ENCODE results near the gene SALL4.
"Not testable (repeated sequence)": the region's sequence is repeated elsewhere in the genome, so short reads cannot be mapped to it uniquely, and the experiment has no call there.

Gene SALL4

DNA sequence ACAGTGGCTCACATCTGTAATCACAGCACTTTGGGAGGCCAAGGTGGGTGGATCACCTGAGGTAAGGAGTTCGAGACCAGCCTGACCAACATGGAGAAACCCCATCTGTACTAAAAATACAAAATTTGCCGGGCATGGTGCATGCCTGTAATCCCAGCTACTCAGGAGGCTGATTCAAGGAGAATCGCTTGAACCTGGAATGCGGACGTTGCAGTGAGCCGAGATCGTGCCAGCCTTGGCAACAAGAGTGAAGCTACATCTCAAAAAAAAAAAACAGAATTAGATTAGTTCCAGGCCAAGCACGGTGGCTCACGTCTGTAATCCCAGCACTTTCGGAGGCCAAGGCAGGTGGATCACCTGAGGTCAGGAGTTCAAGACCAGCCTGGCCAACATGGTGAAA lies 36.9 kb downstream of the SALL4 start:
- not testable (repeated sequence) for H3K36me3 Mint-ChIP-seq; DNase-seq; H3K27ac Mint-ChIP-seq; H3K4me3 Mint-ChIP-seq; H3K9me3 Mint-ChIP-seq; ATAC-seq (replicated peaks)
- peaks cover 5 to 15% of the 10 kb centered on the region in 2 donors for H3K4me1 Mint-ChIP-seq
- peaks cover 35 to 52% of the 10 kb centered on the region in 2 donors for H3K27me3 Mint-ChIP-seq

DNA sequence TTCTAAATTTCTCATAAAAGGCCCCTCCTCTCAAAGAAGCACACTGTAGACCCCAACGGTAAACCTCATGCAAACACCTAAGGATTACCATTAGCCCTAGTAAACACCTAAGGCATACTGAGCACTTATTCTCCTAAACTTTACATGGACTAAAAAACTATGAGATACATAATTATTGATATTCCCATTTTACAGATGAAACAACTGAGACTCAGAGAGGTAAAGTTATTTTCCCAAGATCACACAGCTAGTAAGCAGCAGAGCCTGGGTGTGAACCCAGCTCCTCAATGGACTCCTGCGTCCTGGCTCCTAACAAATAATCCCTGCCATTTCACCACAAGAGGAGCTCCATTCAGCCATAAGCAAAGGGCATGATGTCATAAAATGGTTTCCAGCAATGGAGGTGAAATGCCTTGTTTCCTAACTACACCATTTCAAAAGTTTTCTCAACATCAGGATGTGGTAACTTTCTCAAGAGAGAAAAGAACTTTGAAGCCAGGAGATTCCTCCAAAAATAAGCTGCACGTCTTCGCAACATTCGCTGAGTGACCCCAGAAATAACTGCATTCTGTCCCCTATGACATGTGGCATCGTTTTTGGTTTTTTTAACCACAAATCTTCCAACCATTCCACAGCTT lies 38.2 kb downstream of the SALL4 start:
- DNase-seq (no peak), ATAC-seq (replicated peaks) (no peak)
- H3K9me3 Mint-ChIP-seq, result no peaks in the 10 kb centered on the region
- peaks cover 23 to 40% of the 10 kb centered on the region in 2 donors for H3K27me3 Mint-ChIP-seq
- peaks cover 0 to 3% of the 10 kb centered on the region in 2 donors for H3K36me3 Mint-ChIP-seq
- no peak overlapping the region for H3K27ac Mint-ChIP-seq
- peaks cover 5 to 14% of the 10 kb centered on the region in 2 donors for H3K4me1 Mint-ChIP-seq
- no peak overlapping the region for H3K4me3 Mint-ChIP-seq

DNA sequence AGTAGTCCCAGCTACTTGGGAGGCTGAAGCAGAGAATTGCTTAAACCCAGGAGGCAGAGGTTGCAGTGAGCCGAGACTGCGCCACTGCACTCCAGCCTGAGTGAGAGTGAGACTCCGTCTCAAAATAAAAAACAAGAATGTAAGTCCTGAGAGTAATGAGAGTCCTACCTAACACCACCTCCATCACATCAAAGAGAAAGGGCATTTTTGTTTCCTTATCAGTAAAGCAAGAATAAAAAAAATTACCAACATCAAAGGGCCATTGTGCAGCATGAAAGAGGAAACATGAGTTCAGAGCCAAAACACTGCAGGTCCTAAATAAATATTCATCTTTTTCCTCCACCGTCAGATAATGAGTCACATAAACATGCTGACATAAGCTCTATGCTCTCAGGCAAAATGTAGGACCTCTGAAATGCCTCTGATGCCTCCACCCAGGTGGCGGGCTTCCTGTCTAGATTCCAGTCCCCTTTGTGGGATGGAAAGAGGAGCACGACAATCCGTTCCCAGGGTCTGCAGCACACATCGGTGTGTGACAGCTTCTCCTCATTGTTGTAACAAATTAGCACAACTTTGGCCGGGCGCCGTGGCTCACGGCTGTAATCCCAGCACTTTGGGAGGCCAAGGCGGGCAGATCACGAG lies 41.3 kb downstream of the SALL4 start:
- H3K4me1 Mint-ChIP-seq, result no peaks in the 10 kb centered on the region
- DNase-seq (no peak), ATAC-seq (replicated peaks) (no peak)
- H3K4me3 Mint-ChIP-seq, result no peak overlapping the region
- no peaks in the 10 kb centered on the region for H3K36me3 Mint-ChIP-seq
- H3K9me3 Mint-ChIP-seq, result no peaks in the 10 kb centered on the region
- peaks cover 16 to 17% of the 10 kb centered on the region in 2 donors for H3K27me3 Mint-ChIP-seq
- H3K27ac Mint-ChIP-seq, result no peak overlapping the region

DNA sequence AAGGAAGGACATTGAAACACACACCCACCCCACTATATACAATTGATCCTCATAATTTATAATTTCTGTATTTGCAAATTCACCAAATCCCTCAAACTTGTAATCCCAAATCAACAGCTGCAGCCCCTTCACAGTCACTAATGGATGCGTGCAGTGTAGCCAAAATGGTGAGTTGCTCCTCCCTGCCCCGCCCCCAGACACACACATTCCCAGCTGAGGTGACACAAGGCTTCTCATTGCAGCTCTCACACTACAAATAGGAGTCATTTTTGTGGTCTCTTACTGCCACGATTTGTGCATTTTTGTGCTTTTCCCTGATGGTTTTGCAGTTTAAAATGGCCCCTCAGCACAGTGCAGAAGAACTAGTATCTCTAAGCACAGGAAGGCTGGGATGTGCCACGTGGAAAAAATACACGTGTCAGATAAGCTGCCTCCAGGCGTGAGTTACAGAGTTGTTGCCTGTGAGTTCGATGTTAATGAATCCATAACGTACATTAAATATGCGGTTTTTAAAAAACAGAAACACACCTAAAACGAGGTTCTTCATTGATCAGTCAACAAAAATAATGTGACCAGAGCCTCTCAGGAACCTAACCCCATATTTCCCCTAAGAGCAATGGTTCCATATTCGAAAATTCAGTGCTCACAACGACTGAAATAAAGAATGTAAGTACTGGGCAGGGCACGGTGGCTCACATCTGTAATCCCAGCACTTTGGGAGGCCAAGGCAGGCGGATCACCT lies 42.4 kb downstream of the SALL4 start:
- no peak for DNase-seq
- H3K36me3 Mint-ChIP-seq, result no peaks in the 10 kb centered on the region
- H3K4me1 Mint-ChIP-seq, result no peaks in the 10 kb centered on the region
- H3K9me3 Mint-ChIP-seq, result no peaks in the 10 kb centered on the region
- peaks cover 10 to 13% of the 10 kb centered on the region in 2 donors for H3K27me3 Mint-ChIP-seq
- no peak overlapping the region for H3K4me3 Mint-ChIP-seq
- no peak for ATAC-seq (replicated peaks)
- H3K27ac Mint-ChIP-seq, result no peak overlapping the region

DNA sequence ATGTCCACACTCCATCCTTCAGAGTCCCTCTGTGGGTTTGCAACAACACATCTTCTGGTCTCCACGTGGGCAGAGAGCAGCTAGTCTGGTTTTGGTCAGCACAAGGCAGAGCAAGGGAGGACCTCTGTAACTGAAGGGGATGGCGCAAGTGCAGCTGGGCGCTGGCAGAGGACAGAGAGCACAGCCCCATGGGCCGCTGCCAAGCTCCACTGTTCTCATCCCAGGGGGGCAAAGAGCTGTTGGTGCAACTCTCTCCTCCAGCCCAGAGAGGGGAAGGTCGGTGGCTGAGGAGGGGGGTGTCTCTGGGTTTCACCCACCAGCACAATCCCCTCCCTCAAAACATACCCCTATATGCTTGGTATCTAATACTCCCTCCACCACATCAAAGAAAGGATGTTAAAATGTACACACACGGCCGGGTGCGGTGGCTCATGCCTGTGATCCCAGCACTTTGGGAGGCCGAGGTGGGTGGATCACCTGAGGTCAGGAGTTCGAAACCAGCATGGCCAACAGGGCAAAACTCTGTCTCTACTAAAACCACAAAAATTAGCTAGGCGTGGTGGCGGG lies 43.3 kb downstream of the SALL4 start:
- no peaks in the 10 kb centered on the region for H3K9me3 Mint-ChIP-seq
- DNase-seq (no peak), ATAC-seq (replicated peaks) (no peak)
- H3K36me3 Mint-ChIP-seq, result no peaks in the 10 kb centered on the region
- H3K27ac Mint-ChIP-seq, result no peak overlapping the region
- no peak overlapping the region for H3K4me3 Mint-ChIP-seq
- no peaks in the 10 kb centered on the region for H3K4me1 Mint-ChIP-seq
- peaks cover 5 to 10% of the 10 kb centered on the region in 2 donors for H3K27me3 Mint-ChIP-seq

DNA sequence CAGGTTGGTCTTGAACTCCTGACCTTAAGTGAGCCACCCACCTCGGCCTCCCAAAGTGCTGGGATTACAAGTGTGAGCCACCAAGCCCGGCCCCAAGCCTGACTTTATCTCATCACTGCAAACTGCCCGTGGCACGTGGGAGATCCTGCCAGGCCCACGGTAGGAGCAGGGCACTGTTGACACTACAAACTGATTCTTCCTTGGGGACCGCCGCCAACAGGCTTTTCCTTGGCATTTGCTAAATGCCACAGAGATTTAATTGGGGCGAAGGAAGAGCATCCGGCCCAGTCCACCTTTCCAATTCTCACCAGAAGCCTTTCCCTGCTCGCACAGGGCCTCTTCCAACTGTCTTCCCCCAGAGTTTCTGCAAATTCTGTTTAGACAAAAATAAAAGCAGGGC lies 45.1 kb downstream of the SALL4 start:
- Mint-ChIP-seq H3K27ac (peak overlapping the region; percentile 54), H3K9me3 (no peaks in the 10 kb centered on the region), H3K27me3 (peaks cover 0 to 6% of the 10 kb centered on the region in 2 donors), H3K4me3 (no peak overlapping the region), H3K4me1 (no peaks in the 10 kb centered on the region), H3K36me3 (no peaks in the 10 kb centered on the region)
- no peak for DNase-seq
- no peak for ATAC-seq (replicated peaks)

DNA sequence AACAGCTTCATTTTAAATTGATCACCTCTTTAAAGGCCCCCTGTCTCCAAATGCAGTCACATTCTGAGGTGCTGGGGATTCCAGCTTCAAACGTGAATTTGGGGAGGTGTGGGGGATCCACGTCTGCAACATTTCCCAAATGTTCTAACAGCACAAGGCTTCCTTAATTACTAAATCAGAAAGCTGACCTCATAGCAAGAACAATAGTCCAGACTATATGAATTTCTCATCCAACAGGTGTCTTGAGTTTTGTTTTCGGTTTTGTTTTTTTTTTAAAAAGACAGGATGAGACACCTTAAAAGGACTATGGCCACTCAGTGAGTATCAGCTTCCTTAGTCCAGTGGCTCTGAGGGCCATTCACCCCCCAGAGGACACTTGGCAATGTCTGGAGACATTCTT lies 45.7 kb downstream of the SALL4 start:
- H3K4me3 Mint-ChIP-seq, result no peak overlapping the region
- H3K36me3 Mint-ChIP-seq, result no peaks in the 10 kb centered on the region
- H3K9me3 Mint-ChIP-seq, result no peaks in the 10 kb centered on the region
- no peak overlapping the region for H3K27ac Mint-ChIP-seq
- peaks cover 0 to 3% of the 10 kb centered on the region in 2 donors for H3K27me3 Mint-ChIP-seq
- H3K4me1 Mint-ChIP-seq, result no peaks in the 10 kb centered on the region
- no peak for ATAC-seq (replicated peaks)
- no peak for DNase-seq

DNA sequence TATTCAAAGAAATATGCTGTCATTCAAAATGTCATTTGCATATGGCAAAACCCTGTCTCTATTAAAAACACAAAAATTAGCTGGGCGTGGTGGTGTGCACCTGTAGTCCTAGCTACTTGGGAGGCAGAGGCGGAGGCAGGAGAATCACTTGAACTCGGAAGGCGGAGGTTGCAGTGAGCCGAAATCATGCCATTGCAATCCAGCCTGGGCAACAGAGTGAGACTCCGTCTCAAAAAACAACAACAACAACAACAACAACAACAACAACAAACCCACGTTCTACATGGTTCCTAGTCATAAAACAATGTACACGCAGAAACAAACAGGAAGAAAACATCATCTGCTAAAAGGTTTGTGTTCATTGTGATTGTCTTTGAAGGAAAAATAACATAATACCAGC lies 49.1 kb downstream of the SALL4 start:
- ATAC-seq (replicated peaks); DNase-seq: not testable (repeated sequence)

DNA sequence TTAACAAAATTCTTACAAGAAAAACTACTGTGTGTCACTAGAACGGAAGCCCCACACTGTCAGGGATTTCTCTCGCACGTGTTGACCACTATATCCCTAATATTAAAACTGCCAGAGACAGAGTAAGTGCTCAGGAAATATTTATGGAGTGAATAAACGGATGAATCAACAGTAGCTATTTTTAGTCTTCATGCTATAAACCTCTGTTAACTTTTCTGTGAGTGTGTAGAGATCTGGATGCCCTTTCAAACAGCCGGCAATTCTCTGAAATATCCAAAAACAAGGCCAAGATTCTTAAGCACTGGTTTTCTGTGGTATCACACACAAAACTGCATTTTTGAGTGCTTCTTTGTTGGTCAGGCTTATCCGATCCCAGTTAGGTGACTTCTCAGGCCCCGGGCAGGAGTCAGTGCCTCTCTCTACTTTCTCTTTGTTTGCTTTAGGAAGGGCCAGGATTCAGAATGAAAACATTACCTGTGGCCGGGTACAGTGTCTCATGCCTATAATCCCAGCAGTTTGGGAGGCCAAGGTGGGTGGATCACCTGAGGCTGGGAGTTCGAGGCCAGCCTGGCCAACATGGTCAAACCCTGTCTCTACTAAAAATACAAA lies 49.9 kb downstream of the SALL4 start:
- Mint-ChIP-seq H3K27ac (no peak overlapping the region), H3K4me3 (no peak overlapping the region), H3K9me3 (no peaks in the 10 kb centered on the region), H3K27me3 (no peaks in the 10 kb centered on the region), H3K36me3 (no peaks in the 10 kb centered on the region), H3K4me1 (no peaks in the 10 kb centered on the region)
- ATAC-seq (replicated peaks), result no peak
- no peak for DNase-seq

More for the DNA sequence above, 49.1 kb downstream of the SALL4 start:
- not testable (repeated sequence) for H3K4me1 Mint-ChIP-seq, H3K27me3 Mint-ChIP-seq, H3K9me3 Mint-ChIP-seq, H3K36me3 Mint-ChIP-seq, H3K4me3 Mint-ChIP-seq, H3K27ac Mint-ChIP-seq

DNA sequence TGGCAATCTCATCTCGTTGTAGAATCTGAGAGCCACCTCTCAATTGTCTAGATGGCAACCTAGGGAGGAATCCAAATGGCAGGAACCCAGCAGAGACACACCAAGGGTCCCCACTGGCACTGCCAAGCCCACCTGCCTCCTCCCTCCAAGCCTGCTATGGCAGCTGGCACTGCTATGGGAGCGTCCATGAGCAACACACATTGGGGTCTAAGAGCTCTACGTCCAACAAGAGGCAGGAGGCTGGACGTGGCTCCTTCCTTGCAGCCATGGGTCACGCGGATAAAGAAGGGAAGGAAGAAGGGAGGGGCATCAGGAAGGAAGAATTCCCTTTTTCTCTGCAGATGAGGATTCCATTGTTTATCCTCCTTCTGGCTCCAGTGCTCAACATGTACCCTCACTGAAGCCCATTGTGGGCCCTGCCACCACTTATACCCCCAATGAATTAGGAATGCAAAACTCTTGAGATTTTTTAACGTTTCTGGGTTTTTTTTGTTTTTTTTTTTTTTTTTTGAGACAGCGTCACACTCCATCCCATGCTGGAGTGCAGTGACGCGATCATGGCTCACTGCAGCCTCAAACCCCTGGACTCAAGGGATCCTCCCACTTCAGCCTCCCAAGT lies 51.4 kb downstream of the SALL4 start:
- no peaks in the 10 kb centered on the region for H3K36me3 Mint-ChIP-seq
- H3K27ac Mint-ChIP-seq, result no peak overlapping the region
- no peaks in the 10 kb centered on the region for H3K4me1 Mint-ChIP-seq
- ATAC-seq (replicated peaks) (no peak), DNase-seq (no peak)
- peaks cover 0 to under 1% of the 10 kb centered on the region in 2 donors for H3K27me3 Mint-ChIP-seq
- H3K9me3 Mint-ChIP-seq, result no peaks in the 10 kb centered on the region
- H3K4me3 Mint-ChIP-seq, result no peak overlapping the region

DNA sequence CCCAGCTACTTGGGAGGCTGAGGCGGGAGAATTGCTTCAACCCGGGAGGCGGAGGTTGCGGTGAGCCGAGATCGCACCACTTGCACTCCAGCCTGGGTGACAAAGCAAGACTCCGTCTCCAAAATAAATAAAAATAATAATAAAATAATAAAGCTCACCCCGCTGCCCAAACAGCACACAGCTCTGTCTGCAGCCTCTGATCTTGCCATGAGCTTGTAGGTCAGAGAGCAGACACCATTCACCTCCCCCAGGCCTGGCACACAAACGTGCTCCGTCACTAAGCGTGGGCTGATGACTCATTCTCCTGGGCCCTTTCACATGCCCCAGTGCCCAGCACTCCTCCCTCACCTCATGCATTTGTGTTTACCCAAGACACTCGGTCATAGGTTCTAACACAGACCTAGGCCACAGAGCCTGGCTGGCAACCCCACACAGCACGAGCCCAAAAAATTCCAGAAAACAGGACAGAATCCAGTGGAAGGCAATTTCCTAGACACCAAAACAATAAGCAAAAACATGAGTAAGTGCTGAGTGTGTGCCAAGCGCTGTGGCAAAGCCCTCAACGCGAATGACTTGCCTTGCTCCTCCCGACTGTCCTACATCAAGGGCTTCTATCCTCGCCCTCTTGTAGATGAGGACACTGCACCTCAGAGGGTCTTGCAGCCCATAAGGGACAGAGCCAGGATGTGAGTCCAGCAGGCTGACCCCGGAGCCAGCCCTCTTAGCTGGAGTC lies 52.1 kb downstream of the SALL4 start:
- H3K36me3 Mint-ChIP-seq, result no peaks in the 10 kb centered on the region
- H3K4me3 Mint-ChIP-seq, result no peak overlapping the region
- ATAC-seq (replicated peaks), result peak; percentile 75 to 81
- H3K27ac Mint-ChIP-seq, result no peak overlapping the region
- H3K4me1 Mint-ChIP-seq, result no peaks in the 10 kb centered on the region
- no peak for DNase-seq
- H3K27me3 Mint-ChIP-seq, result peaks cover 0 to 5% of the 10 kb centered on the region in 2 donors
- no peaks in the 10 kb centered on the region for H3K9me3 Mint-ChIP-seq

DNA sequence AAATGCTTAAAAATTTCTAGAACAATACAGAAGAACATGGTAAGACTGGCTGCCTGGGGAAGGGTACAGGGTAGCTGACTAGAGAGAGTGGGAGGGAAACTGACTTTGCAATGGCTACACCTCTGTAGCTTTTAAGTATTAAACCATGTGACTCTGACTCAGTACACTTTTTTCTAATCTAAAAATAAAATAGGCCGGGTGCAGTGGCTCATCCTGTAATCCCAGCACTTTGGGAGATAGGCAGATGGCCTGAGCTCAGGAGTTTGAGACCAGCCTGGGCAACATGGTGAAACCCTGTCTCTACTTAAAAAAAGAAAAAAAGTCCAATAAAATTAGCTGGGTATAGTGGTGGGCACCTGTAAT lies 52.7 kb downstream of the SALL4 start:
- peaks cover 0 to 6% of the 10 kb centered on the region in 2 donors for H3K27me3 Mint-ChIP-seq
- DNase-seq, result no peak
- H3K4me3 Mint-ChIP-seq, result no peak overlapping the region
- no peaks in the 10 kb centered on the region for H3K4me1 Mint-ChIP-seq
- H3K27ac Mint-ChIP-seq, result no peak overlapping the region
- H3K9me3 Mint-ChIP-seq, result no peaks in the 10 kb centered on the region
- ATAC-seq (replicated peaks), result no peak
- H3K36me3 Mint-ChIP-seq, result no peaks in the 10 kb centered on the region

DNA sequence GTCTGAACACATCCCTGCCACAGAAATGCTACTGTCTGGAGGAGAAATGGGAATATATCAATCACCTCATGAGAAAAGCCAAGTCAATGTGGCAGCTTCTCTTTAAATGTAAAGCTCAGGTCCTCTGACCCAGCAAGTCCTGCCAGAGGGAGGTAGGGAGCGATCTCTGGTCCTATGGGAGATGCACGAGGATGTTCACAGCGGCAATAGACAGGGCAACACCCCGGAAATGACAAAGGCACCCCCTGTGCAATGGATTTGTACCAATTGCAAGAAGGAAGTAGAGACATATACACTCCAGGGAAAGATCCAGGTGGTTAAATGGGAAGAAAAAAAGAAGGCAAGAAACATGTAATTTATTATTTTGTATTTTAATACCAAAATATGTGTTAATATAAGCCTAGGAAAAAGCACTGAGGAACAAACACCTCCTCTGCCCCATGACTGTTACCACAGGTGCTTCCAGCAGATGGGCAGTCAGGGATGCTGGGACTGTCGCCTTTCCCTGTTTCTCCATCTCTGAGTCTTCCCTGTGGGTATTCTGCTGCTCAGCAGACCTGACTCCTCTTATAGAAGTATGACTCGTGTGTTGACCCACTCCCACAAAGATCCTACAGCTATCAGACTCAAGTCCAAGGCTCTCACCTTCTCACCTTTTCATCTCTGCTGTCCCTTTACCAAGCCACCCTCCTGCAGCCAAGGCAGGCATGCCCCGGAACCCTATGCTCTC lies 55.0 kb downstream of the SALL4 start:
- Mint-ChIP-seq H3K36me3 (no peaks in the 10 kb centered on the region), H3K4me3 (no peak overlapping the region), H3K27ac (no peak overlapping the region), H3K4me1 (no peaks in the 10 kb centered on the region), H3K27me3 (peaks cover 0 to 12% of the 10 kb centered on the region in 2 donors), H3K9me3 (no peaks in the 10 kb centered on the region)
- DNase-seq (no peak), ATAC-seq (replicated peaks) (no peak)
